ENCODE data around the gene DDIT3.
"Not testable (repeated sequence)": the region's sequence is repeated elsewhere in the genome, so short reads cannot be mapped to it uniquely, and the experiment has no call there.

The DDIT3 gene

GRCh38 chr12:57513266-57513665, 7.0 kb downstream of the DDIT3 start:
- no peak for DNase-seq (ENCODE audit: low read depth)

GRCh38 chr12:57512665-57513064, 7.6 kb downstream of the DDIT3 start:
- no peak for DNase-seq (ENCODE audit: low read depth)

- DNase-seq (ENCODE audit: low read depth) = no peak
Measured at GRCh38 chr12:57511588-57512325, 8.6 kb downstream of the DDIT3 start.

DNA sequence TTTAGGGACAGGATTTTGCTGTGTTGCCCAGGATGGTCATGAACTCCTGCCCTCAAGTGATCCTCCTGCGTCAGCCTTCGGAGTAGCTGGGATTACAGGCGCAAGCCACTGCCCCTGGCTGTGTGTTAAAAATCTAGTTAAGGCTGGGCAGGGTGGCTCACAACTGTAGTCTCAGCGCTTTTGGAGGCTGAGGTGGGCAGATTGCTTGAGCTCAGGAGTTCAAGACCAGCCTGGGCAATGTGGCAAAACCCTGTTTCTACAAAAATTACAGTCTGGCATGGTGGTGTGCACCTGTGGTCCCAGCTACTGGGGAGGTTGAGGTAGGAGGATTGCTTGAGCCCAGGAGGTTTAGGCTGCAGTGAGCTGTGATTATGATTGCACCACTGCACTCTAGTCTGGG, 9.2 kb downstream of the DDIT3 start:
- DNase-seq (ENCODE audit: low read depth) = no peak

DNA sequence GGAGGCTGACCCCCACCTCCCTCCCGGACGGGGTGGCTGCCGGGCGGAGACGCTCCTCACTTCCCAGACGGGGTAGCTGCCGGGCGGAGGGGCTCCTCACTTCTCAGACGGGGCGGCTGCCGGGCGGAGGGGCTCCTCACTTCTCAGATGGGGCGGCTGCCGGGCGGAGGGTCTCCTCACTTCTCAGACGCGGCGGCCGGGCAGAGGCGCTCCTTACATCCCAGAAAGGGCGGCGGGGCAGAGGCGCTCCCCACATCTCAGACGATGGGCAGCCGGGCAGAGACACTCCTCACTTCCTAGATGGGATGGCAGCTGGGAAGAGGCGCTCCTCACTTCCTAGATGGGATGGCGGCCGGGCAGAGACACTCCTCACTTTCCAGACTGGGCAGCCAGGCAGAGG, 12.5 kb downstream of the DDIT3 start:
- not testable (repeated sequence) for DNase-seq (ENCODE audit: low read depth)

- not testable (repeated sequence) for DNase-seq (ENCODE audit: low read depth)
Measured at GRCh38 chr12:57506541-57506940, 13.8 kb downstream of the DDIT3 start.

GRCh38 chr12:57502311-57502969, 17.9 kb downstream of the DDIT3 start:
- not testable (repeated sequence) for DNase-seq (ENCODE audit: low read depth)

DNA sequence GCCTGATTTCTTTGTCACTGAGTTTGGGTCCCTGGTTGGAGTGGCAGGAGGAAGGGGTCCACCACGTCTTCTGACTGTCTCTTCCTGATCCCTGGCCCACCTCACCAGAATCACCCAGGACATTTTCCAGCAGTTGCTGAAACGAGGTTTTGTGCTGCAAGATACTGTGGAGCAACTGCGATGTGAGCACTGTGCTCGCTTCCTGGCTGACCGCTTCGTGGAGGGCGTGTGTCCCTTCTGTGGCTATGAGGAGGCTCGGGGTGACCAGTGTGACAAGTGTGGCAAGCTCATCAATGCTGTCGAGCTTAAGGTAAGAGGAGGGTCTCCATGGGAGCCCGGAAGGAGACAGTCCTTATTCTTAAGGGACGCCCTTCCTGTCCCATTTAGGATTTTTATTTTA, 20.1 kb downstream of the DDIT3 start:
- DNase-seq (ENCODE audit: low read depth) = no peak

GRCh38 chr12:57498571-57498970, 21.7 kb downstream of the DDIT3 start:
- no peak for DNase-seq (ENCODE audit: low read depth)

- DNase-seq (ENCODE audit: low read depth) = no peak
Measured at GRCh38 chr12:57498132-57498502, 22.2 kb downstream of the DDIT3 start.

- no peak for DNase-seq (ENCODE audit: low read depth)
Measured at GRCh38 chr12:57497223-57498131, 22.8 kb downstream of the DDIT3 start.

DNA sequence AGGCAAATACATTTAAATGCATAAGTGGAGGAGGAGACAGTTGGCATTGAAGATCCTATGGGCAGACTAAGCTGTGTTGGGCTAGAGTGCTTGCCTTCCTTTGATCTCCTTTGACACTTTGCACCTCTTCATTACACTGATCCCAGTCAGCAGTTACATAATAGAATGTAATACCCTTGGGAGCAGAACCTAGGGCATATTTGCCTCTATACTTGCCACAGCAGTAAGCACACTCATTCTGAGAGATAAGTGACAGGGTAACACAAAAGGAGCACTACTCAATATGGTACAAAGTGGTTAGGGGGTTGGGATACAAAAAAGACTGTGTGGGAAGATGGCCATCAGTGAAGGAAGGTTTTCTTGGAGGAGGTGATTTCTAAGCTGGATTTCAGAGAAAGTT, 23.5 kb downstream of the DDIT3 start:
- DNase-seq (ENCODE audit: low read depth) = no peak

DNA sequence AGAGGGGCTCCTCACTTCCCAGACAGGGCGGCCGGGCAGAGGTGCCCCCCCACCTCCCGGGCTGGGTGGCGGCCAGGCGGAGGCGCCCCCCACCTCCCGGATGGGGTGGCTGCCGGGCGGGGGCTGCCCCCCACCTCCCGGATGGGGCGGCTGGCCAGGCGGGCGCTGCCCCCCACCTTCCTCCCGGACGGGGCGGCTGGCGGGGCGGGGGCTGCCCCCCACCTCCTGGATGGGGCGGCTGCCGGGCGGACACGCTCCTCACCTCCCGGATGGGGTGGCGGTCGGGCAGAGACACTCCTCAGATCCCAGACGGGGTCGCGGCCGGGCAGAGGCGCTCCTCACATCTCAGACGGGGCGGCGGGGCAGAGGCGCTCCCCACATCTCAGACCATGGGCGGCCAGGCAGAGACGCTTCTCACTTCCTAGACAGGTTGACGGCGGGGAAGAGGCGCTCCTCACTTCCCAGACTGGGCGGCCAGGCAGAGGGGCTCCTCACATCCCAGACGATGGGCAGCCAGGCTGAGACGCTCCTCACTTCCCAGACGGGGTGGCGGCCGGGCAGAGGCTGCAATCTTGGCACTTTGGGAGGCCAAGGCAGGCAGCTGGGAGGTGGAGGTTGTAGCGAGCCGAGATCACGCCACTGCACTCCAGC, 25.1 kb downstream of the DDIT3 start:
- DNase-seq (ENCODE audit: low read depth) = not testable (repeated sequence)

- DNase-seq (ENCODE audit: low read depth) = no peak
Measured at GRCh38 chr12:57491393-57492280, 28.7 kb downstream of the DDIT3 start.

DNA sequence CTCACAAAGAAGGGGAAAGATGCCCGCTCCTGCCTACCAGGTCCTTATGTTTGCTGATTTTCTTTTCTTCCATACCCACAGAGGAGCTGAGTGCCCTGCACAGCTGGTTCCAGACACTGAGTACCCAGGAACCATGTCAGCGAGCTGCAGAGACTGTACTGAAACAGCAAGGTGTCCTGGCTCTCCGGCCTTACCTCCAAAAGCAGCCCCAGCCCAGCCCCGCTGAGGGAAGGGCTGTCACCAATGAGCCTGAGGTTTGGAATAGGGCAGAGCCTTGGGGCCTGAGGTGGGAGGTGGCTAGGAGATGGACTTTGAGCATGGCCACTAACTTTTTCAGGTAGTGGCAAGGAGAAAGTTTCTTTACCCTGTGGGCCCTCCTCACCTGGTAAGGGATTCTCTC, 30.2 kb downstream of the DDIT3 start:
- DNase-seq (ENCODE audit: low read depth) = no peak

DNA sequence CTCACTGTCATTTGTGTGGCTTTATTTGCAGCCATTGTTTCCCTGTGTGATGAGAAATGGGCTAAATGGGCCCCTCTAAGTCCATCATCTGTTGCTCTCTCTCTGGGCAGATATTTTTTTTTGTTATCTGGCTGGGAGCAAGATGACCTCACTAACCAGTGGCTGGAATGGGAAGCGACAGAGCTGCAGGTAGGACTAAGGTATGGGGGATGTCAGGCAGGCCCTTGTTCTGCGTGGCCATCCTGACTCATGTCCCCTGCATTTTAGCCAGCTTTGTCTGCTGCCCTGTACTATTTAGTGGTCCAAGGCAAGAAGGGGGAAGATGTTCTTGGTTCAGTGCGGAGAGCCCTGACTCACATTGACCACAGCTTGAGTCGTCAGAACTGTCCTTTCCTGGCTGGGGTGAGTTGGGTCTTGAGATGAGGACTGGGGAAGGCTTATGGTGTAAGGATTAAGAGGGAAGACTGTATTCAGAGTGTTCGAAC, 31.1 kb downstream of the DDIT3 start:
- DNase-seq (ENCODE audit: low read depth) = no peak

DNA sequence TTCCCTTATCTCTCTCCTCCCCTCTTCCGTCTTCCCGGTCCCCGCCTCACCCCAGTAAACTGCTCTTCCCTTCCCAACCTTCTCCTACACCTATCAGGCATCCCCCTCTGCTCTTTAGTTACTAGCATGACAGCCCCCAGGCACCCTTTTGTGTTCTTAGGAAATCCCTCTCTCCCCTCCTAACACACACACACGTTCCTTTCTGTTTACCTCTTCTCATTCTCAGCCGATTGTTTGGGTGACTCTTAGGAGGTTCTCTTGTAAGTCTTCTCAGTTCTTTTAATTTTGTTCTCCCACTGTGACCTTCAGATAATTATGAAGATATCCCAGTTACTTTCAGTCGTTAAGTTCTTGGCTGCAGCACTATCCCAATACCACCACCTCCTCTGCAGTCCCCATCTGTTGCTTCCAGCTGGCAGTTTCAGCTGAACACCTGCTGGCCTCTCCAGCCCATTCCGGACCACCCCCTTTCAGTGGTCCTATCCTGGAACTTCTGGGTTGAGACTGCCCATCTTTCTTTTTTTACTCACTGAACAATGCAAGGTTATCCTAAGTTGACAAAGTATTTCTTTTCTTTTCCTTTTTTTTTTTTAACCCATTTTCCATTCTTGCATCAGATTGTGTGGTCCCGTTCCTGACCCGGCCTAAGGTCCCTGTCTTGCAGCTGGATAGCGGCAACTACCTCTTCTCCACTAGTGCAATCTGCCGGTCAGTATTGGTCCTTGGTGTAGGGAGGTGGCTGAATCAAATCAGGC, 31.7 kb downstream of the DDIT3 start:
- no peak for DNase-seq (ENCODE audit: low read depth)

DNA sequence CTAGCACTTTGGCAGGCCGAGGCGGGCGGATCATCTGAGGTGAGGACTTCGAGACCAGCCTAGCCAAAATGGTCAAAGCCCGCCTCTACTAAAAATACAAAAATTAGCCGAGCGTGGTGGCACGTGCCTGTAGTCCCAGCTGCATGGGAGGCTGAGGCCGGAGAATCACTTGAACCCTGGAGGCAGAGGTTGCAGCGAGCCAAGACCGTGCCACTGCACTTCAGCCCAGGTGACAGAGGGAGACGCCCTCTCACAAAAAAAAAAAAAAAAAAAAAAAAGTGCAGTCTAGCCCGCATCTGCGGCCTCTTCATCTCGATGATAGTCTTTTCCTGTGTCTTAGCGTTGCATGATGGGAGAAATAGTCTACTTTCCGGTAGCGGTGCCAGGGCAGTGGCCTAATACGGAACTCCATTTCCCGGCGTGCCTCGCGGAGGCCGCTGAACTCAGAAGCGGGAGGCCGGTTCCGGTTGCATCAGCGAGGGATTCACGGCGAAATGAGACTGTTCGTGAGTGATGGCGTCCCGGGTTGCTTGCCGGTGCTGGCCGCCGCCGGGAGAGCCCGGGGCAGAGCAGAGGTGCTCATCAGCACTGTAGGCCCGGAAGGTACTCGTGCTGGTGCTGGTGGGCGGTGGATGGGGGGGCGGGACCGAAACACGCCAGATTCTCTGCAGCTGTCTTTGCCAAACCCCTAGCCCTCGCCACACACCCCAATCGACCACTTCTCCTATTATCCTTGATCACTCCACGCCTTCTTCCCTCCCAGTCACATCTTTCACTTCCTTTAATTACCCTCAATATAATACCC, 32.5 kb downstream of the DDIT3 start, which contains the start of gene MARS1:
TSS of gene MARS1 (plus strand) at position 472 of the 805 bp plus-strand sequence. CDS start at position 495, 23 bp downstream.
- DNase-seq (ENCODE audit: low read depth) = peak; percentile 89

DNA sequence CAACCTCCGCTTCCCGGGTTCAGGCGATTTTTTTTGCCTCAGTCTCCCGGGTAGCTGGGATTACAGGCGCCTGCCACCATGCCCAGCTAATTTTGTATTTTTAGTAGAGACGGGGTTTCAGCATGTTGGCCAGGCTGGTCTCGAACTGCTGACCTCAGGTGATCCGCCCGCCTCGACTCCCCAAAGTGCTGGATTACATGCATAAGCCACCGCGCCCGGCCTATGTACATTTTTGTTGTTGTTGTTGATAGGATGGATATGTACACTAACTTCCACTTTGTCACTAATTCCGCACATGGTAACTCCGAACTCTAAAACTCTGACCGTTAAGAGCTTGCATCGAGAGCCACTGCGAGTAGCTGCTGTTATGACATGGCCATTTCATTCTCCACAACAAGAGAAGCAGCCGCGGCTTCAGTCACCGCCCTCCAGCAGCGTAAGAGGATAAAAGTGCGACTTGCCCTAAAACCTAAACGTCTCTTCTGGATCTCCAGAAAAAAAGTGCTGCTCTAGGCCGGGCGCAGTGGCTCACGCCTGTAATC, 33.2 kb downstream of the DDIT3 start:
- no peak for DNase-seq (ENCODE audit: low read depth)

Measured in activated T-cell treated with anti-CD3 and anti-CD28 coated beads for 48 hours (primary cell).